Stimulated activated CD8-positive, alpha-beta memory T cell treated with anti-CD3 and anti-CD28 coated beads, Interleukin-2, amount 100 ng/mL, for 48 hours (primary cell): ENCODE measurements around the gene TPM2.
"Not testable (repeated sequence)": the region's sequence is repeated elsewhere in the genome, so short reads cannot be mapped to it uniquely, and the experiment has no call there.

ENCODE experiments used
- DNase-seq, 2 donors: peaks; one replicate each; pipeline ENCODE4 v3.0.0-alpha.2; 2020; ENCODE audit warnings: low read depth in 2 of 2

The TPM2 gene

DNA sequence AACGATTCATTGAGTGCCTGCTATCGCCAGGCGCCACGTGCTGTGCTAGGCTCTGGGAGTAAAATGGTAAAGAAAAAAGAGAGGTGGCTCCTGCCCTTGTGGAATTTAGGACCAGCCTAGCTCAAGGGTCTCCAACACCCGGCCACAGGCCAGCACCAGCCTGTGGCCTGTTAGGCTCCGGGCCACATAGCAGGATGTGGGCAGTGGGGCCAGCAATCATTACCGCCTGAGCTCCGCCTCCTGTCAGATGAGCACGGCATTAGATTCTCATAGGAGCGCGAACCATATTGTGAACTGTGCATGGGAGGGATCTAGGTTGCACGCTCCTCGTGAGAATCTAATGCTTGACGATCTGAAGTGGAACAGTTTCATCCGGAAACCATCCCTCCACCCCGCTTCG, 33.4 kb downstream of the TPM2 start:
- no peak for DNase-seq

DNA sequence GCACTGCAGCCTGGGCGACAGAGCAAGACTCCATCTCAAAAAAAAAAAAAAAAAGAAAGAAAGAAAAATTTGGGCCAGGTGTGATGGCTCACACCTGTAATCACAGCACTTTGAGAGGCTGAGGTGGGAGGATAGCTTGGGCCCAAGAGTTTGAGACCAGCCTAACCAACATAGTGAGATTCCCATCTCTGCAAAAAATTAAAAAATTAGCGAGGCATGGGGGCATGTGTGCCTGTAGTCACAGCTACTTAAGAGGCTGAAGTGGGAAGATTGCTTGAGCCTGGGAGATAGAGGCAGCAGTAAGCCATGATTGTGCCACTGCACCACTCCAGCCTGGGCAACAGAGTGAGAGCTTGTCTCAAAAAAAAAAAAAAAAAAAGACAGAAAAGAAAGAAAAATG, 36.1 kb downstream of the TPM2 start:
- no peak for DNase-seq

DNA sequence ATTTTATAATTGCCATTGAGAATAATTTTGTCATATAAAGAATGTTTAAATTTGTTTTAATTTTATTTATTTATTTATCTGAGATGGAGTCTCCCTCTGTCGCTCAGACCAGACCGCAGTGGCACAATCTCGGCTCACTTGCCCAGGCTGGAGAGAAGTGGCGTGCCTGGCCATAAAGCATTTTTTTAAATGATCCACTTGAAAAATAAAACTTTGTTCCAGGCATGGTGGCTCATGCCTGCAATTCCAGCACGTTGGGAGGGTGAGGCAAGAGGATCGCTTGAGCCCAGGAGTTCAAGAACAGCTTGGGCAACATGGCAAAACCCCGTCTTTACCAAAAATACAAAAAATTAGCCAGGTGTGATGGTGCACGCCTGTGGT, 36.9 kb downstream of the TPM2 start:
- no peak for DNase-seq

DNA sequence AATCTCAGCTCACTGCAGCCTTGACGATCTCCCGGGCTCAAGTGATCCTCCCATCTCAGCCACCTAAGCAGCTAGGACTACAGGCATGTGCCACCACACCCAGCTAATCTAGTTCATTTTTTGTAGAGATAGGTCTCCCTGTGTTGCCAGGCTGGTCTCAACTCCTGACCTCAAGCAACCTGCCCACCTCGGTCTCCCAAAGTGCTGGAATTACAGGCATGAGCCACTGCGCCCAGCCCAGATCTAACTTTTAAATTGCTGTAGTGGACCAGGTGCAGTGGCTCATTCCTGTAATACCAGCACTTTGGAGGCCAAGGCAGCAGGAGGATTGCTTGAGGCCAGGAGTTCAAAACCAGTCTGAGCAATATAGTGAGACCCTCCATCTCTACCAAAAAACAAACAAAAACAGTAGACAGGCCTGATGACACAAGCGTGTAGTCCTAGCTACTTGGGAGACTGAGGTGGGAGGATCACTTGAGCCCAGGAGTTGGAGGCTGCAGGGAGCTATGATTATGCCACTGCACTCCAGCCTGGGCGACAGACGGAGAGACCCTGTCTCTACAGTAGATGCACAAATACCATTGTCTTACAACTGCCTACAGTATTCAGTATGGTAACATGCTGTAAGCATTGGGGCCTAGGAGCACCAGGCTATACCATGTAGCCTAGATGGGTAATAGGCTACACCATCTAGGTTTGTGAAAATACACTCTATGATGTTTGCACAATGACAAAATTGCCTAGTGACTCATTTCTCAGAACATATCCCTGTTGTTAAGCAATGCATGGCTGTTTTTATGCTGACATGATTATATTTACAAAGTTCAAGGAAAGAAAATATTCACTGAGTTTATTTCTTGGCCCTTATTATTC, 37.5 kb downstream of the TPM2 start:
- DNase-seq = no peak

GRCh38 chr9:35650341-35651158, 39.2 kb downstream of the TPM2 start, which contains the start of gene SIT1:
SIT1 (minus strand) TSS chr9:35650931; CDS start chr9:35650853, 78 bp downstream.
- DNase-seq = no peak

DNA sequence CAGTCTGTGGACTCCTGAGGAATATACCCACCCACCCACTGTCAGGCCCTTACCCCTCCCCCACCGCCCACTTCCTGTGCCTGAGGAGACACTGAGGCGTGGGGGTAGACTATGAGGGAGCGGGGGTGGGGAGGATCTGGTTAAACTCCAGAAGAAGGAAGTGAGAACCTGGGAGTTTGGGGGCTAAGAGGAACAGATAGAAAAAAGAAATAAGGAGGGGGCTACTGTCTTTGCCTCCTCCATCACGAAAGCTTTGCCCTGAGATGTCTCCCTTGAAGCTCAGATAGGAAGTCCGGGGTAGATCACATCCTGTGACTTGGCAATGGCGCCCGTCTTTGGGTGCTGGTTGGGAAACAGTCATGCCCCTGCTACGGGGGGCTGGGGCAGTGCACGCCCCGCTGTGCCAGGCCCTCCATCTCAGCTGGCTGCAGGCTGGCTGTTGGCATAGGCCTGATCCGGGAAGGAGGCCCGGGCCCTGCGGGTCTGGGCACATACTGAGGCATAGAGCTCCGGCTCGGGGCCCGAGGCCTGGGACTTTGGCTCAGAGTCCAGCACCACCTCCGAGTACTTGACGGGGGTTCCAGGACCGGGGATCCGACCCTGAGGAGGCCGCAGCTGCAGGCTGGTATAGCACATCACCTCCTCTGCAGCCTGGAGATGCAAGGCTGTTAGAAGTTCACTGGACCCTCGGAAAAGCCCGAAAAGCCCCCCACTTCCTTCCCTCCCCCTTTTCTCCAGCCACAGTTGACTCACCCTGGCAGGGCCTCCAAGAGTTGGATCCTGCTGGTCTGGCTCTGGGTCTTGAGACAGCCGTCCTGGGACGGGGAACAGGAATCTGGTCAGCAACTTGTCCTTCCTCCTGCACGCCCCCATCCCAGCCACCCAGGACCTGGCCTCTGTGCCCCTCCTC, 40.0 kb downstream of the TPM2 start:
- DNase-seq = no peak

- DNase-seq = peak; percentile 88 to 89
Observed at GRCh38 chr9:35646533-35647265, 43.0 kb downstream of the TPM2 start.

DNA sequence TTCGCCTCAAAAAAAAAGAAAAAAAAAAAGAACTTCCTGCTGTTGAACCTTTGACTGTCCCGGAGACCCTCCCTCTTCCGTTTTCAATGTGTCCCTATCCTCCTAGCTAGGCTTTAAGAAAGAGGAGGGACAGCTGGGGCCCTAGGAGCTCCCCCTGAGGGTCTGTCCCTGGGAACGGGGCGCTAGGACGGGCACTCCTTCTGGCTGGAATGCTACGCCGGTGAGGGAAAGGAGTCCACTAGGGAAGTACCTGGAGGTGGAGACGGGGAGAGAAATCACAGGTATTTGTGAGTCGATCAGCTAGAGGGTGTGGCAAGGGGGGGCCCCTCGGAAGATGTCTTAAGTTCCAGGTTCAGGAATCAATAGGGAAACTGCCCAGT, 43.6 kb downstream of the TPM2 start:
- DNase-seq = no peak

DNA sequence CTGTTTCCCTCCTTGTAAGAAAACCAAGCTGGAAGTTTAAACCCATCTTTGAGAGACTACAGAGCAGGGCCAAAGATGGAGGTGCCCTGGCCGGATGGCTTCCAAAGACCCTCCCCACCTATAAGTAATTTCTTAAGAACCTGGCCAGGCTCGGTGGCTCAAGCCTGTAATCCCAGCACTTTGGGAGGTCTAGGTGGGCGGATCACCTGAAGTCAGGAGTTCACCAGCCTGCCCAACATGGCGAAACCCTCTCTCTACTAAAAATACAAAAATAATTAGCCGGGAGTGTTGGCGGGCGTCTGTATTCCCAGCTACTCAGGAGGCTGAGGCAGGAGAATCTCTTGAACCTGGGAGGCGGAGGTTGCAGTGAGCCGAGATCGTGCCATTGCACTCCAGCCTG, 44.0 kb downstream of the TPM2 start:
- DNase-seq = not testable (repeated sequence)

DNA sequence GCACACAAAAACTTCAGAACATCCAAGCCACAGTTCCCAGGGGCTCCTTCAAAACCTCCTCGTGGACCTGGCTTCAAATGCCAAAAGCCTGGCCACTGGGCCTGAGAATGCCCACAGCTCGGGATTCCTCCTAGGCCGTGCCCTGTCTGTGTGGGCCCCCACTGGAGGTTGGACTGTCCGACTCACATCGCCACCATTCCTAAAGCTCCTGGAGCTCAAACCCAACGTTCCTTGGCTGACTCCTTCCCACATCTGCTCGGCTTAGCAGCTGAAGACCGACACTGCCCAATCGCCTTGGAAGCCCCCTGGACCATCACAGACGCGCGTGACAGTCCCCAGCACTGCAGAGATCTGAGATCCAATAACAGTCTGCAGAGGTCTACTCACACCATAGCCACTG, 46.7 kb downstream of the TPM2 start:
- DNase-seq = no peak

GRCh38 chr9:35641478-35641877, 48.2 kb downstream of the TPM2 start:
- DNase-seq = not testable (repeated sequence)

- not testable (repeated sequence) for DNase-seq
Observed at GRCh38 chr9:35640431-35640830, 49.3 kb downstream of the TPM2 start.

DNA sequence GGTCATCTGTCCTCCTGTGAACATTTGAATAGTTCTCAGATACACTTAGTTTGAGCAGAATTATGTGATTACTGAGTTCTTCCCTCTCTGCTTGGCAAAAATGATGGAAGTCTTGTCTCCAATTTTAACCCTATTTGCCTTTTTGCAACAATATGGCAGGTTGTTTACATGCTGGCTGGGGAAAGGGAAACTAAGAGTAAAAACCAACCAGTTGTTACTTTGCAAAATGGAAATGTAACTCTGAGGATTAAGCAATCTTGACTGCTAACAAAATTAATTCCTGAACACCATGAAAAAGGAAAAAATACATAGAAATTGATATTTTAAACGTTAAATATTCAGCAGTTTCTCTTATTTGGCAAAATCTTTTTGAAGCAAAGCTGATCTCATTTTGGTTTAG, 50.1 kb downstream of the TPM2 start:
- no peak for DNase-seq

- not testable (repeated sequence) for DNase-seq
Observed at GRCh38 chr9:35639225-35639624, 50.5 kb downstream of the TPM2 start.

DNA sequence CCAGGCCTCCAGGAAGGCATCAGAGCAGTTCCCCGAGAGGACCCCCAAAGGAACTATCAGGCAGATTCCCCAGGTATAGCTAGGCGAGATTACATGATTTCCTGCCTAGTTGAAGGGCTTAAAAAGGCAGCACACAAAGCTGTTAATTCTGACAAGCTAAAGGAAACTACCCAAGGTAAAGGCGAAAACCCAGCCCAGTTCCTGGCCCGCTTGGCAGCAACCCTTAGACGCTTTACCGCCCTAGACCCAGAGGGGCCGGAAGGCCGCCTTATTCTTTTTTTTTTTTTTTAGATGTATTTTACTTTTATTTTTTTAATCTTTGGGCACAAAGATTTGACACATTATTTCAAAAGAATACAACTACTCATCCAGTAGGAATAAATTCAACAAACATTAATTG, 51.0 kb downstream of the TPM2 start:
- not testable (repeated sequence) for DNase-seq

DNA sequence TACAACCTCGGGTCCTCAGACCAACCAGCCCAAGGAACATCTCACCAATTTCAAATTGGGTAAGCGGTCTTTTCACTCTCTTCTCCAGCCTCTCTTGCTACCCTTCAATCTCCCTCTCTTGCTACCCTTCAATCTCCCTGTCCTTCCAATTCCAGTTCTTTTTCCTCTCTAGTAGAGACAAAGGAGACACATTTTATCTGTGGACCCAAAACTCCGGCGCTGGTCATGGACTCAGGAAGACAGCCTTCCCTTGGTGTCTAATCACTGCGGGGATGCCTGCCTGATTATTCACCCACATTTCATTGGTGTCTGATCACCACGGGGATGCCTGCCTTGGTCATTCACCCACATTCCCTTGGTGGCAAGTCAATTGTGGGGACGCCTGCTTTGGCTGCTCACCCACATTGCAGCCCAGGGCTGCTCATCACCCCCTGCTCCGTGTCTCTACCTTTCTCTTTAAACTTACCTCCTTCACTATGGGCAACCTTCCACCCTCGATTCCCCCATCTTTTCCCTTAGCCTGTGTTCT, 52.2 kb downstream of the TPM2 start:
- DNase-seq = not testable (repeated sequence)

GRCh38 chr9:35636877-35637246, 52.9 kb downstream of the TPM2 start:
- DNase-seq = not testable (repeated sequence)

- no peak for DNase-seq
Observed at GRCh38 chr9:35636135-35636876, 53.4 kb downstream of the TPM2 start.

GRCh38 chr9:35635730-35636129, 54.0 kb downstream of the TPM2 start:
- DNase-seq = no peak
